ENCODE measurements around the gene MGLL.
"Not testable (repeated sequence)": the region's sequence is repeated elsewhere in the genome, so short reads cannot be mapped to it uniquely, and the experiment has no call there.

MGLL gene

GRCh38 chr3:127655641-127656040 lies 166.7 kb downstream of the MGLL start:
- H3K4me3 Mint-ChIP-seq: no peak overlapping the region
- H3K27ac Mint-ChIP-seq: no peak overlapping the region
- no peaks in the 10 kb centered on the region for H3K36me3 Mint-ChIP-seq
- no peaks in the 10 kb centered on the region for H3K27me3 Mint-ChIP-seq
- H3K9me3 Mint-ChIP-seq: no peaks in the 10 kb centered on the region
- H3K4me1 Mint-ChIP-seq: no peaks in the 10 kb centered on the region

GRCh38 chr3:127654993-127655392 lies 167.3 kb downstream of the MGLL start:
- H3K4me3 Mint-ChIP-seq, H3K27ac Mint-ChIP-seq, H3K27me3 Mint-ChIP-seq, H3K9me3 Mint-ChIP-seq, H3K36me3 Mint-ChIP-seq, H3K4me1 Mint-ChIP-seq: not testable (repeated sequence)

- H3K27ac Mint-ChIP-seq: no peak overlapping the region
- no peaks in the 10 kb centered on the region for H3K9me3 Mint-ChIP-seq
- H3K27me3 Mint-ChIP-seq: no peaks in the 10 kb centered on the region
- no peak overlapping the region for H3K4me3 Mint-ChIP-seq
- H3K36me3 Mint-ChIP-seq: no peaks in the 10 kb centered on the region
- no peaks in the 10 kb centered on the region for H3K4me1 Mint-ChIP-seq
These were observed 167.9 kb downstream of the MGLL start for GRCh38 chr3:127654374-127654773.

GRCh38 chr3:127652246-127652995 lies 169.9 kb downstream of the MGLL start:
- H3K4me3 Mint-ChIP-seq: no peak overlapping the region
- H3K36me3 Mint-ChIP-seq: no peaks in the 10 kb centered on the region
- H3K27ac Mint-ChIP-seq: no peak overlapping the region
- no peaks in the 10 kb centered on the region for H3K4me1 Mint-ChIP-seq
- H3K27me3 Mint-ChIP-seq: no peaks in the 10 kb centered on the region
- H3K9me3 Mint-ChIP-seq: no peaks in the 10 kb centered on the region

GRCh38 chr3:127651516-127652172 lies 170.7 kb downstream of the MGLL start:
- no peaks in the 10 kb centered on the region for H3K27me3 Mint-ChIP-seq
- H3K9me3 Mint-ChIP-seq: no peaks in the 10 kb centered on the region
- no peaks in the 10 kb centered on the region for H3K36me3 Mint-ChIP-seq
- no peak overlapping the region for H3K27ac Mint-ChIP-seq
- H3K4me3 Mint-ChIP-seq: no peak overlapping the region
- no peaks in the 10 kb centered on the region for H3K4me1 Mint-ChIP-seq

- no peaks in the 10 kb centered on the region for H3K9me3 Mint-ChIP-seq
- no peaks in the 10 kb centered on the region for H3K27me3 Mint-ChIP-seq
- no peaks in the 10 kb centered on the region for H3K4me1 Mint-ChIP-seq
- H3K36me3 Mint-ChIP-seq: no peaks in the 10 kb centered on the region
- H3K27ac Mint-ChIP-seq: no peak overlapping the region
- no peak overlapping the region for H3K4me3 Mint-ChIP-seq
These were observed 172.1 kb downstream of the MGLL start for GRCh38 chr3:127650236-127650635.

GRCh38 chr3:127647845-127648204 lies 174.5 kb downstream of the MGLL start:
- Mint-ChIP-seq H3K27me3 (no peaks in the 10 kb centered on the region), H3K27ac (no peak overlapping the region), H3K4me1 (no peaks in the 10 kb centered on the region), H3K36me3 (no peaks in the 10 kb centered on the region), H3K9me3 (no peaks in the 10 kb centered on the region), H3K4me3 (no peak overlapping the region)

- Mint-ChIP-seq H3K4me3 (no peak overlapping the region), H3K4me1 (no peaks in the 10 kb centered on the region), H3K27me3 (no peaks in the 10 kb centered on the region), H3K36me3 (no peaks in the 10 kb centered on the region), H3K9me3 (no peaks in the 10 kb centered on the region), H3K27ac (no peak overlapping the region)
These were observed 175.0 kb downstream of the MGLL start for GRCh38 chr3:127647166-127647844.

- Mint-ChIP-seq H3K4me1 (no peaks in the 10 kb centered on the region), H3K4me3 (no peak overlapping the region), H3K27ac (no peak overlapping the region), H3K36me3 (no peaks in the 10 kb centered on the region), H3K27me3 (no peaks in the 10 kb centered on the region), H3K9me3 (no peaks in the 10 kb centered on the region)
These were observed 175.7 kb downstream of the MGLL start for GRCh38 chr3:127646501-127647046.

- Mint-ChIP-seq H3K27ac (no peak overlapping the region), H3K4me1 (no peaks in the 10 kb centered on the region), H3K27me3 (no peaks in the 10 kb centered on the region), H3K4me3 (no peak overlapping the region), H3K9me3 (no peaks in the 10 kb centered on the region), H3K36me3 (no peaks in the 10 kb centered on the region)
These were observed 176.8 kb downstream of the MGLL start for GRCh38 chr3:127645371-127646015.

GRCh38 chr3:127644641-127645370 lies 177.5 kb downstream of the MGLL start:
- Mint-ChIP-seq H3K27me3 (no peaks in the 10 kb centered on the region), H3K4me3 (no peak overlapping the region), H3K27ac (no peak overlapping the region), H3K4me1 (no peaks in the 10 kb centered on the region), H3K9me3 (no peaks in the 10 kb centered on the region), H3K36me3 (no peaks in the 10 kb centered on the region)

GRCh38 chr3:127640042-127640355 lies 182.3 kb downstream of the MGLL start:
- H3K4me3 Mint-ChIP-seq: no peak overlapping the region
- no peaks in the 10 kb centered on the region for H3K27me3 Mint-ChIP-seq
- no peak overlapping the region for H3K27ac Mint-ChIP-seq
- no peaks in the 10 kb centered on the region for H3K36me3 Mint-ChIP-seq
- H3K4me1 Mint-ChIP-seq: peaks cover 9% of the 10 kb centered on the region
- no peaks in the 10 kb centered on the region for H3K9me3 Mint-ChIP-seq

- Mint-ChIP-seq H3K36me3 (no peaks in the 10 kb centered on the region), H3K4me1 (peaks cover 9% of the 10 kb centered on the region), H3K9me3 (no peaks in the 10 kb centered on the region), H3K27ac (no peak overlapping the region), H3K27me3 (no peaks in the 10 kb centered on the region), H3K4me3 (no peak overlapping the region)
These were observed 182.9 kb downstream of the MGLL start for GRCh38 chr3:127639173-127640041.

Measured in activated naive CD4-positive, alpha-beta T cell treated with anti-CD3 and anti-CD28 coated beads, Interleukin-2, amount 50 U/mL, for 24 hours (primary cell).